WI38 (cell line): ENCODE results near the gene ST3GAL3.

Experiments used
- H3K4me3 ChIP-seq: 2 replicates; pipeline ENCODE4 v1.5.1; 2011; ENCODE audit warnings: low read depth, mild to moderate bottlenecking, control low read depth, low read length
- CTCF ChIP-seq: IDR thresholded peaks from 2 replicates; pipeline ENCODE4 v1.5.1; 2012; ENCODE audit warnings: low read depth, mild to moderate bottlenecking, control low read depth, low read length

The ST3GAL3 gene

DNA sequence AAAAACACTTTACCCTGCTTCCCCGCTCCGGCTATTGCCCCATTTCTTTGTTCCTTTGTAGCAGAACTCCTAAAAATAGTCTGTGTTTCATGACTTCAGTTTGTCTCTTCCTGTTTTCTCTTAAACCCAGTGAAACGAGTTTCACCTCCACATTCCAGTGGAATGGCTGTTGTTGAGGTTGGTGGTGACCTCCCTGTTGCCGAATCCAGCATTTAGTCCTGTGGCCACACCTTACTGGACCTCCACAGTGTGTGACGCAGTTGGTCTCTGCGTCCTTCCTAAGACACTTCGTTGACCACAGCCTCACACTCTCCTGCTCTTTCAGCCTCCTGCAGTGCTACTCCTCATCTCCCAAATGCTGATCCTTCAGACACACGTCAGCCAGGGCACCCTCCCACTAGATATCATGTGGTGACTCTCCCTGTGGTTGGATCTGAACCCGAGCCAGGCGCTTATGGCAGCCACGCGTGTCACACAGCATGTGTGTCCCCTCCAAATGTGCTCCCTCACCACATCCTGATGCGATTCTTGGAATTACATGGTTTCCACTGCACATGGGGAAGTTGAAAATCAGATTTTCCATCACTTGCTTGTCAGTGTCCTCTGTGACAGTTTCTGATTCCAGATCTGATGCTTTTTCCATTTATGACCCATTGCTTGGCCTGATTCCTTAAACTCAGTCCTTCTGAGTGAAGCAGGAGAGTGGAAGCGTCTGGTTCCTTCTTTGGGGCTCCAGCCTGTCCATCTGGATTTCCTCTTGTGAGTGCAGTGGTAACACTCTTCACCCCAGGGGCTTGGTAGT is 127.1 kb downstream of the ST3GAL3 start:
- H3K4me3 ChIP-seq: no peak overlapping the region

GRCh38 chr1:43835082-43836021 is 128.0 kb downstream of the ST3GAL3 start:
- no peak for TF ChIP-seq CTCF
- no peak overlapping the region for H3K4me3 ChIP-seq

More for the DNA sequence above, 127.1 kb downstream of the ST3GAL3 start:
- TF ChIP-seq CTCF: no peak

GRCh38 chr1:43836267-43836951 is 129.1 kb downstream of the ST3GAL3 start:
- TF ChIP-seq CTCF: no peak
- no peak overlapping the region for H3K4me3 ChIP-seq

GRCh38 chr1:43839056-43839455 is 131.7 kb downstream of the ST3GAL3 start:
- no peak for TF ChIP-seq CTCF
- no peak overlapping the region for H3K4me3 ChIP-seq

- TF ChIP-seq CTCF: no peak
- no peak overlapping the region for H3K4me3 ChIP-seq
Observed at GRCh38 chr1:43841321-43842174, 134.2 kb downstream of the ST3GAL3 start.

GRCh38 chr1:43842175-43842498 is 134.8 kb downstream of the ST3GAL3 start:
- H3K4me3 ChIP-seq: no peak overlapping the region
- no peak for TF ChIP-seq CTCF
